NCI-H1417 treated with DMSO at 0.1 percent for 48 hours (cell line): Measurements from ENCODE around the gene NPPA.

Experiments used
- DNase-seq: peaks from one replicate; lab custom pipeline; 2025; lab: John Stamatoyannopoulos, UW

The NPPA gene

GRCh38 chr1:11874258-11874562, 26.6 kb upstream of the NPPA start:
- DNase-seq, result no peak

GRCh38 chr1:11873395-11874257, 26.0 kb upstream of the NPPA start:
- DNase-seq, result no peak

- no peak for DNase-seq
These were observed 25.0 kb upstream of the NPPA start for GRCh38 chr1:11872545-11872944.

GRCh38 chr1:11869650-11870207, 22.1 kb upstream of the NPPA start:
- DNase-seq, result no peak

- no peak for DNase-seq
These were observed 21.5 kb upstream of the NPPA start for GRCh38 chr1:11869104-11869503.

DNA sequence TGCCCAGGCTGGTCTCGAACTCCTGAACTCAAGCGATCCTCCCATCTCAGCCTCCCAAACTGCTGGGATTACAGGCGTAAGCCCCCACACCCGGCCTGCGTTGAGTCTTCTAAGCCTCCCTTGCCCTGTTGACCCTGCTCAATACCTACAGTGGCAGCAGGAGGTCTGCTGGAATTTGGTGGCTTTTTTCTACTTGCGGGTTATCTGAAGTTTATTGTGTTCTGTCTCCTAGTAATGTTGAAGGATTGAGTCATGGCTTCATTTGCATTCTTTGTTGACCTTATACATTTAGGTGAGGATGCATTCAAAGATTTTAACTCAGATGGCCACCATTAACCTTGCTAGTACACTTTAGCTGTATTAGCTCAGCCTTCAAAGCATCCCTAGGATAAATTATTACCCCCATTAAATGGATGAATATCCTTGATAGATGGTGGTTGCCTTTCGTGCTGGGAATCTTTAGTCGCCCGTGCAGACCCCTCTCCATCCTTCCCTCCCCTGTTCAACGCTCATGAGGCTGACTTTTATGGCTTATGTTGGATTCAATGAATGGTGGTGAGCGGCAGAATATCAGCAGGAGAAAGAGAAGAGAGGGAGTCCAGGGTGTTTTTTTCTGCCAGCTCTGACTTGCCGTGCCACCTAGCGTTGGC, 20.9 kb upstream of the NPPA start:
- no peak for DNase-seq

DNA sequence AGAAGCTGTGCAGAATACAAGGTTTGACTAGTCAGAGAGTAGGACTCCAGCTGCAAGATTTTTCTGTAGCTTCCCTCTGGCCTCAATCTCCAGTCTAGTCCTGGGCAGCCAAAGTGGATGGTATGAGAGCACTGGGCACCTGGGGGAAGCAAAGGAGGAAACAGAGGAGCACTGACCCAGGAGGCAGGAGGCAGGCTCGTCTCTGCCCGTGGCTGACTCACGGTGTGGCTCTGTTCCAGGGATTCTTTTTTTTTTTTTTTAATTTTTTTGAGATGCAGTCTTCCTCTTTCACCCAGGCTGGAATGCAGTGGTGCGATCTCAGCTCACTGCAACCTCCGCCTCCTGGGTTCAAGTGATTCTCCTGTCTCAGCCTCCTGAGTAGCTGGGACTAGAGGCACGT, 15.3 kb upstream of the NPPA start:
- no peak for DNase-seq

- no peak for DNase-seq
These were observed 13.0 kb upstream of the NPPA start for GRCh38 chr1:11860587-11860986.

DNA sequence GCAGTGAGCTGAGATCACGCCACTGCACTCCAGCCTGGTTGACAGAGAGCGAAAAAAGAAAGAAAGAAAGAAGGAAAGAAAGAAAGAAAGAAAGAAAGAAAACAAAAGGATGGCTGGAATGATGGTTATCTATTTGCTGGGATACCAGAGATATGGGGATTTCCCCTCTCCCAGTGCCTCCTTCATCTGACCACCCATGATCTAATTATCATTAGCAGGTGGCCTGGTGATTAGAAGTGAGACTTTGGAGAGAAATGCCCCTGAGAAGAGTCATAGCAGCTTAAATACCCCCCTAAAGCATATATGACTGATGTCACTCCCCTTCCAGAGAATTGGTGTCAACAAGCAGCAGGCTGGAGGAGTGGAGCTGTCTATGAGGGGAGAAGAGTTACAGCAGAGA, 12.5 kb upstream of the NPPA start:
- no peak for DNase-seq

GRCh38 chr1:11858968-11859871, 11.6 kb upstream of the NPPA start:
- no peak for DNase-seq

- DNase-seq, result no peak
These were observed 11.0 kb upstream of the NPPA start, which contains the start of gene NPPB for GRCh38 chr1:11858613-11858967. Gene NPPB, minus strand, starts transcription at chr1:11858945. Its CDS starts 112 bp downstream, at chr1:11858833.

- no peak for DNase-seq
These were observed 10.6 kb upstream of the NPPA start for GRCh38 chr1:11858158-11858557.

- DNase-seq, result no peak
These were observed 9.7 kb upstream of the NPPA start for GRCh38 chr1:11857164-11857851.

DNA sequence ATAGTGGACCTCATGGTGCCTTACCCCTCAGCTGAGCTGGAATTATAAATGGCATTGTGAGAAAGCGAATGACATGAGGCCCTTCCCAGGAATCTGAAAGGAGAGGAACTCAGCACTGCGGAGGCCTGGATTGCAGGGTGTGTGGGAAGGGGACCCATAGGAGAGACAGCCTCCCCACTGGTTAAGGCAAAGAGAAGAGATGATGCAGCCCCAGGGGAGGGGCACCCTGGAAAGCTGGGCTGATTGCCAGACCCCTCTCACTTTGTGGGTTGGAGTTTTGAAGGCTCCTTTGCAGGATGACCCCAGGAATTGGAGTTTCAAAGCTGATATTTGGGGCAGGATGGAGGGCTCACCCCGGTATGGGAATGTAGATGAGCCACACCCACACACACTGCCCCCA, 9.1 kb upstream of the NPPA start:
- DNase-seq, result no peak

GRCh38 chr1:11855430-11855829, 7.8 kb upstream of the NPPA start:
- no peak for DNase-seq

- DNase-seq, result no peak
These were observed 6.9 kb upstream of the NPPA start for GRCh38 chr1:11854519-11854918.

GRCh38 chr1:11851180-11851579, 3.6 kb upstream of the NPPA start:
- no peak for DNase-seq

- no peak for DNase-seq
These were observed 2.6 kb upstream of the NPPA start for GRCh38 chr1:11850156-11850555.

DNA sequence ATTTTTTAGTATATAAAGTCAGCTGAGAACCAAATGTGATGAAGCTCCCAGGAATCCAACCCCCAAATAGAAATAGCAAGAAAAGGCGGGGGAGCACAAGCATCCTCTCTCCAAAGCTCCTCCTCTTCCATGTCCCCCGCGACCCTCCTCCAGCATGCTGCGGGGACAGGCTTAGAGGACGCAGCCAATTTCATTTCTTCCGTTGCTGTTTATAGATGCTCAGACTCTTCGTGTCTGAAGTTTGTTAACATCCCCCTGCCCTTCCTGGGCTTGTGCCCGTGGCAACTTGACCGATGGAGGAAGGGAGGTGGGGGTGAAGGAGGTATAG, 754 bp upstream of the NPPA start:
- DNase-seq, result no peak

- no peak for DNase-seq
These were observed 1.8 kb downstream of the NPPA start for GRCh38 chr1:11845641-11846335.
